ENCODE measurements around the gene SFXN5. TPM values are rescaled to one million over a fixed set of nuclear protein-coding genes. Genes with fewer than 3 reads are reported as not detected.

Gene SFXN5
- total and polyA plus RNA-seq, 2 donors (not counting 3 experiments of a cell fraction or from before 2014, with no cell fraction given) = 18.7 to 28.6 TPM

DNA sequence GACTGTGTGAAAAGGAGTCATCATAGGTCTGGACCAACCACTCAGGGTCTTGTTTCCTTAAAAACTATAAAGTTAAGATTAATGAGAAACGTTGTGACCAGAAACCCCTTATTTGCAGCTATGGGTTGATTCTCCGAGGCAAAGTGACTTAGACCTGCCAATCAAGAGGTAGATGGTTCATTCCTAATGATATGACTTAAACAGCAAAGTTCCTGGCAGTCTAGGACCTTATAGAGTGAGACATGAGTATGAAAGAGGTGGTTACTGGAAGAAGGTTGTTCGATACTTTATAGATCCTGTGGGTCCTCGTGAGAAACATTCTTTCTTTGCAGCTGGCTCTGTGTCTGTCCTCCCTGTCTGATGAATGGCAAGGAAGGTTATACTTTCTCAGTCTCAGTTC lies 8.0 kb downstream of the SFXN5 start:
- H3K36me3 ChIP-seq (ENCODE audit: control insufficient read depth in 2 of 2, extremely low read depth in 1 of 2, insufficient read depth in 2 of 2, low read length in 2 of 2) = no peaks in the 10 kb centered on the region
- H3K79me2 ChIP-seq (ENCODE audit: control insufficient read depth, insufficient read depth, low read length) = peaks cover 39% of the 10 kb centered on the region
- H2AFZ ChIP-seq (ENCODE audit: low read depth, low read length) = no peak overlapping the region
- intact Hi-C loops (cut with micrococcal nuclease) = no loop called here
- peak overlapping the region; percentile 74 for H3K4me2 ChIP-seq (ENCODE audit: insufficient read depth, low read length)
- TF ChIP-seq FOS (IDR thresholded peaks at IDR 0.05; ENCODE audit: borderline replicate concordance, insufficient read depth, low read length) (no peak), POLR2A (IDR thresholded peaks at IDR 0.05; ENCODE audit: low read depth, low read length) (no peak), JUN (IDR thresholded peaks at IDR 0.05; ENCODE audit: borderline replicate concordance, insufficient read depth, insufficient read length, low read depth) (no peak), POLR2AphosphoS5 (IDR thresholded peaks at IDR 0.05; ENCODE audit: insufficient read depth, low read depth, low read length) (no peak), GATA2 (IDR thresholded peaks at IDR 0.05; ENCODE audit: insufficient read depth, insufficient read length, low read depth, low read length) (no peak), EZH2 (IDR thresholded peaks at IDR 0.05; ENCODE audit: borderline replicate concordance, low read depth, low read length, severe bottlenecking) (no peak), MYC (IDR thresholded peaks at IDR 0.05; ENCODE audit: low read depth, low read length) (no peak)
- TF ChIP-seq, protein P1, sequence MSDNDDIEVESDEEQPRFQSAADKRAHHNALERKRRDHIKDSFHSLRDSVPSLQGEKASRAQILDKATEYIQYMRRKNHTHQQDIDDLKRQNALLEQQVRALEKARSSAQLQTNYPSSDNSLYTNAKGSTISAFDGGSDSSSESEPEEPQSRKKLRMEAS (IDR thresholded peaks at IDR 0.05; ENCODE audit: insufficient read depth, insufficient read length) = no peak
- TF ChIP-seq, protein P2, sequence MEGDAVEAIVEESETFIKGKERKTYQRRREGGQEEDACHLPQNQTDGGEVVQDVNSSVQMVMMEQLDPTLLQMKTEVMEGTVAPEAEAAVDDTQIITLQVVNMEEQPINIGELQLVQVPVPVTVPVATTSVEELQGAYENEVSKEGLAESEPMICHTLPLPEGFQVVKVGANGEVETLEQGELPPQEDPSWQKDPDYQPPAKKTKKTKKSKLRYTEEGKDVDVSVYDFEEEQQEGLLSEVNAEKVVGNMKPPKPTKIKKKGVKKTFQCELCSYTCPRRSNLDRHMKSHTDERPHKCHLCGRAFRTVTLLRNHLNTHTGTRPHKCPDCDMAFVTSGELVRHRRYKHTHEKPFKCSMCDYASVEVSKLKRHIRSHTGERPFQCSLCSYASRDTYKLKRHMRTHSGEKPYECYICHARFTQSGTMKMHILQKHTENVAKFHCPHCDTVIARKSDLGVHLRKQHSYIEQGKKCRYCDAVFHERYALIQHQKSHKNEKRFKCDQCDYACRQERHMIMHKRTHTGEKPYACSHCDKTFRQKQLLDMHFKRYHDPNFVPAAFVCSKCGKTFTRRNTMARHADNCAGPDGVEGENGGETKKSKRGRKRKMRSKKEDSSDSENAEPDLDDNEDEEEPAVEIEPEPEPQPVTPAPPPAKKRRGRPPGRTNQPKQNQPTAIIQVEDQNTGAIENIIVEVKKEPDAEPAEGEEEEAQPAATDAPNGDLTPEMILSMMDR (IDR thresholded peaks at IDR 0.05; ENCODE audit: extremely low read depth in 1 of 2, insufficient read depth in 1 of 2, low read depth in 1 of 2, low read length in 2 of 2) = no peak
- no TSS peak for BruUV-seq (replicated peaks)
- ChIA-PET CTCF (interaction anchor here (0.7 to 2.2 kb wide), 8 partner anchors 10 to 170 kb away, joined by 3 to 11 read pairs (median 6); no protein-coding TSS in a partner anchor), POLR2A (interaction anchor here (0.5 kb wide), 1 partner anchor 134 kb away, joined by 4 read pairs; no protein-coding TSS in a partner anchor)
- no peaks in the 10 kb centered on the region for H3K9me1 ChIP-seq (replicated peaks; ENCODE audit: control insufficient read depth, extremely low read depth, insufficient read depth, low read length)
- no peak for DNase-seq (ENCODE audit: low read depth, low spot score)
- dilution Hi-C loops (cut with MboI; ENCODE audit: extremely low pct_ligation_motif_present, low sequenced_read_pairs) = no loop called here
- peak overlapping the region; percentile 28 for H3K9ac ChIP-seq (replicated peaks; ENCODE audit: extremely low read depth, insufficient read depth, low read length)
- peaks cover 23% of the 10 kb centered on the region for H3K4me1 ChIP-seq (ENCODE audit: control insufficient read depth, extremely low read depth, insufficient read depth, low read length)
- no peaks in the 10 kb centered on the region for H3K27me3 ChIP-seq (ENCODE audit: control insufficient read depth in 2 of 2, insufficient read depth in 2 of 2, low read length in 2 of 2)
- no peak overlapping the region for H3K4me3 ChIP-seq (replicated peaks in 1 of 3; ENCODE audit: insufficient read depth in 1 of 3, low read depth in 1 of 3, low read length in 3 of 3)
- H3K27ac ChIP-seq (ENCODE audit: insufficient read depth, low read depth, low read length) = peak overlapping the region; percentile 79
- H4K20me1 ChIP-seq (replicated peaks; ENCODE audit: control insufficient read depth, extremely low read depth, insufficient read depth, low read length) = no peaks in the 10 kb centered on the region
- no peaks in the 10 kb centered on the region for H3K9me3 ChIP-seq (replicated peaks; ENCODE audit: control insufficient read depth, insufficient read depth, low read length)
- no peak for FAIRE-seq
